Neural crest cell (in vitro differentiated cells): ENCODE measurements around the gene DTWD2. TPM values are rescaled to one million over a fixed set of nuclear protein-coding genes. Genes with fewer than 3 reads are reported as not detected.
A peak's percentile ranks its signal among the peaks of the same experiment; 100 is the strongest.
"Not testable (repeated sequence)": the region's sequence is repeated elsewhere in the genome, so short reads cannot be mapped to it uniquely, and the experiment has no call there.

Experiments used
- DNase-seq: peaks from one replicate; pipeline ENCODE4 v3.0.0; 2021; ENCODE audit warnings: low read depth, mixed read lengths, low spot score
- H3K27ac Mint-ChIP-seq: one replicate; pipeline ENCODE4 v1.8.0; 2021; ENCODE audit warnings: mild to moderate bottlenecking, mixed read lengths; ENCODE audit not compliant: unreplicated experiment
- H3K27me3 Mint-ChIP-seq: 2 replicates; pipeline ENCODE4 v1.8.0; 2021; ENCODE audit warnings: low read depth, mild to moderate bottlenecking, mixed read lengths
- H3K36me3 Mint-ChIP-seq: 2 replicates; pipeline ENCODE4 v1.8.0; 2021; ENCODE audit warnings: low read depth, mild to moderate bottlenecking, mixed read lengths
- H3K4me1 Mint-ChIP-seq: 2 replicates; pipeline ENCODE4 v1.8.0; 2021; ENCODE audit warnings: mixed read lengths
- H3K4me3 Mint-ChIP-seq: one replicate; pipeline ENCODE4 v1.8.0; 2021; ENCODE audit warnings: mild to moderate bottlenecking, mixed read lengths
- H3K9me3 Mint-ChIP-seq: 2 replicates; pipeline ENCODE4 v1.8.0; 2021; ENCODE audit warnings: mixed read lengths
- CTCF ChIP-seq: fragments of 200-600 bp; sonication (generic); conservative IDR thresholded peaks from 2 replicates; pipeline ENCODE4 v1.5.0; 2021; ENCODE audit warnings: antibody characterized with exemption, mild to moderate bottlenecking
- total RNA-seq: library from RNA; stranded (reverse); gene quantifications from 2 replicates; pipeline ENCODE4 v1.2.1, GENCODE V29; 2021

DTWD2 gene
- total RNA-seq, 1 donor from 2014 or later, result 4.6 TPM

- Mint-ChIP-seq H3K27me3 (no peaks in the 10 kb centered on the region), H3K27ac (peak overlapping the region; percentile 35)
- no peak for DNase-seq
These were observed 22.8 kb upstream of the DTWD2 start for GRCh38 chr5:119011186-119011585.

DNA sequence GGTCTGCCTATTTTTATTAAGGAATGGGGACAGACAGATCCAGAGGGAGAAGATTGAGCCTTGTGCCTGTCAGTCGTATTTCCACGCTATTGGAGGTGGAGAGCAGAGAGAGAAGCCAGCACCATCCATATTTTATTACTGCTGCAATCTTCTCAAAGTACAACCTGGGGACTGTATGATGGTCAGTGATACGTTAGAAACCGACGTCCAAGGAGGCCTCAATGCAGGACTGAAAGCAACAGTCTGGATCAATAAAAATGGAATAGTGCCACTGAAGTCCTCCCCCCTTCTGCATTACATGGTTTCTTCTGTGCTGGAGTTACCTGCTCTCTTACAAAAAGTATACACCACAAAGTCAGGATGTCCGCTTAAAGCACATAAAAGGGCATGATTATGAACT, 21.9 kb upstream of the DTWD2 start:
- no peaks in the 10 kb centered on the region for H3K4me1 Mint-ChIP-seq
- H3K27me3 Mint-ChIP-seq, result no peaks in the 10 kb centered on the region
- H3K9me3 Mint-ChIP-seq, result peaks cover 3% of the 10 kb centered on the region

More at GRCh38 chr5:119011186-119011585, 22.8 kb upstream of the DTWD2 start:
- no peak for TF ChIP-seq CTCF
- peaks cover 3% of the 10 kb centered on the region for H3K9me3 Mint-ChIP-seq
- no peak overlapping the region for H3K4me3 Mint-ChIP-seq
- no peaks in the 10 kb centered on the region for H3K36me3 Mint-ChIP-seq
- no peaks in the 10 kb centered on the region for H3K4me1 Mint-ChIP-seq

GRCh38 chr5:119009131-119009530, 20.8 kb upstream of the DTWD2 start:
- H3K4me1 Mint-ChIP-seq, result no peaks in the 10 kb centered on the region
- no peak overlapping the region for H3K27ac Mint-ChIP-seq
- DNase-seq, result no peak
- H3K9me3 Mint-ChIP-seq, result peaks cover 3% of the 10 kb centered on the region
- H3K4me3 Mint-ChIP-seq, result no peak overlapping the region
- H3K27me3 Mint-ChIP-seq, result no peaks in the 10 kb centered on the region
- H3K36me3 Mint-ChIP-seq, result no peaks in the 10 kb centered on the region
- no peak for TF ChIP-seq CTCF

More for the DNA sequence above, 21.9 kb upstream of the DTWD2 start:
- TF ChIP-seq CTCF, result no peak
- no peaks in the 10 kb centered on the region for H3K36me3 Mint-ChIP-seq
- DNase-seq, result no peak
- H3K4me3 Mint-ChIP-seq, result no peak overlapping the region
- no peak overlapping the region for H3K27ac Mint-ChIP-seq

GRCh38 chr5:118999696-119000095, 11.3 kb upstream of the DTWD2 start:
- no peak for TF ChIP-seq CTCF
- Mint-ChIP-seq H3K4me1 (no peaks in the 10 kb centered on the region), H3K36me3 (peaks cover 11% of the 10 kb centered on the region), H3K4me3 (no peak overlapping the region), H3K27me3 (no peaks in the 10 kb centered on the region), H3K9me3 (peaks cover 21% of the 10 kb centered on the region), H3K27ac (no peak overlapping the region)
- DNase-seq, result no peak

- DNase-seq, H3K4me3 Mint-ChIP-seq, H3K27ac Mint-ChIP-seq, H3K4me1 Mint-ChIP-seq, H3K27me3 Mint-ChIP-seq: not testable (repeated sequence)
- peaks cover 21% of the 10 kb centered on the region for H3K9me3 Mint-ChIP-seq
- H3K36me3 Mint-ChIP-seq, result peaks cover 11% of the 10 kb centered on the region
These were observed 10.5 kb upstream of the DTWD2 start for GRCh38 chr5:118998861-118999260.

- Mint-ChIP-seq H3K9me3 (peaks cover 19% of the 10 kb centered on the region), H3K4me1 (no peaks in the 10 kb centered on the region), H3K27me3 (no peaks in the 10 kb centered on the region), H3K4me3 (no peak overlapping the region), H3K36me3 (peaks cover 13% of the 10 kb centered on the region), H3K27ac (no peak overlapping the region)
- no peak for TF ChIP-seq CTCF
- no peak for DNase-seq
These were observed 7.8 kb upstream of the DTWD2 start for GRCh38 chr5:118996098-118996497.
